Measurements from ENCODE around the gene MAGEB17.

The MAGEB17 gene

DNA sequence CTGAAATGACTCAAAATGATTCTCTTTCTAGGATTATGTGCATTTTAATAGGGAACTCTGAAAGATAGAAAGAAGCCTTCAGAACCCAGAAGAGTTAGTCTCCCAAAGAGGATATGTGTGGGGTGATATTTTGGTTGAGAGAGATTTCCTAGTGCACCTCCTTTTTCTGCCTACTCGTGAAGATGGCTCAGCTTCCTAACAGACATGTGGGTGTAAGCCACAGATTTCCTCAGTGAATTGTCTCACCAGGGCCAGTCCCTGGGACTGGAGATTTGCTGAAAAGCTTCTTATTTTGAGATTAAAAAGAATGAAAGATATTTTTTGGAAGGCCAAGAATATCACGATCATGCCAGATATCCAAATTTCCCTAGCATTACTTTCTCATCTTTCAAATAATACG lies 42.8 kb downstream of the MAGEB17 start:
- DNase-seq (ENCODE audit: low read depth), result no peak

DNA sequence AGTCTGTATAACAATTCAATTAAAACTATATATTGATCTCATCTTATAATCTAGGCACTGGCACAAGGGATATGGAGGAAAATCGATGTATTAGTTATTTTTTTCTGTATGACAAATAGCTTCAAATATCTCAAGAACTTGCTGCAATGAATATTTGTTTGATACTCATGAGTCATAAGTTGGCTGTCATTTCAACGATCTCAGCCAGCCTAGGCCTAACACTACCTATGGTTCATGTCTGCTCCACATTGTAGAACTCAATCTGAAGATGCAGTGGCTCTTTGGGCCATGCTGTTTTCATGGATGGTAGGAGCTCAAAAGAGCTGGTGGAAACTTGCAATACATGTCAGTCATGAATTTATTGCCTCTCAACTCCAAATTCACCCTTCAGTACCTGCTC lies 44.7 kb downstream of the MAGEB17 start:
- no peak for DNase-seq (ENCODE audit: low read depth)

DNA sequence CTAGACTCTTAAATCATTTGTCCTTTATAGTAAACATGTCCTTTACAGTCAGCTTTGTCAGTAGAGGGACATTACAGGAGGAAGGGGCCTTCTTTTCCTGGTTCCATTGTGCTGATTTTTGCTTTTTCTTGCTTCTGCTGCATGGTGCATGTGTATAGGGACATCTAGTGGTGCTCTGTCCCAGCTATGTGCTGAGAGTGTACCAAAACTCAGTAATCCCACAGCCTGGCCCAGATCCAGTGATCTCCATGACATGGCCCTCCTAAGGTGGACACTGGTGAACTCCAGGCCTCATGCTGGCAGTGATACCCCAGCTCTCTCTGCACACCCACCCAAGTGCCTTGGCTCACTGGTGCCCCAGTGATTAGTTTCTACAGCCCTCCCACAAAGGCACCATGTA lies 45.2 kb downstream of the MAGEB17 start:
- no peak for DNase-seq (ENCODE audit: low read depth)

DNA sequence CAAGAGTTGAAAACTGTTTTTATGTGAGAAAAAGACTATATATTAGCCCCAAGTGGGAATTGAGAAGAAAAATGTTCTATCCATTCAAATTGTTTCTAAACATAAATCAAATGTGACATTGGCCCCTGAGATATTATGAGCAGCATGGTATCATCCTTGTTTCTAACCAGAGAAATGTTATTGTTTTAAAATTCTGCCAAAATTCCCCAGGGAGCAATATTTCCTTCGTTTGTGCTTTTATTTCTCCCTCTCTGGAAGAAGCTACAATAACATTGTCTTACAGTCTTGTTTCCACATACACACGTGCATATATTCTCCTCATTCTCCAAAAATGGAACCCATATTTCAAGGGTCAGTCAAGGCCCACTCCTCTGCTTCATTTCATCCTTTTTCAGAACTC lies 46.7 kb downstream of the MAGEB17 start:
- DNase-seq (ENCODE audit: low read depth), result no peak

DNA sequence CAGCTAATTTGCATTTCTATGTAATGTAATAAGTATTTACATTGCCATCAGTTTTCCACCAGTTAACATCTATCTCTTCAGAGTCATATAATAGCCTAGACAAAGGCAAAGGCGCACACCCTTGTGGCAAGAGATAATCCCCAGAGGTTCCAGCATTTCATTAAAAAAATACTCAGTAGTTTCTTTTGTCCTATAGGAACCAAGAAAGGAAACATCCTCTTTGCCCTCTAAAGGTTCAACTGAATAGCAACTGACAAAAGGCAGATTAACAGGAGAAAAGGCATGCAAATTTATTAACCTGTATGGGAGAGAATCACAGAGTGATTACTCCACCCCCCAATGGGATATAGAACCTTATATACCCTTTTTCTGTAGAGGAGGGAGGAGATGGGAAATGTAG lies 48.4 kb downstream of the MAGEB17 start:
- DNase-seq (ENCODE audit: low read depth), result no peak

Measured in activated T-cell treated with anti-CD3 and anti-CD28 coated beads for 1 hour (primary cell).